OCI-LY3 (cell line): Measurements from ENCODE around the gene CYCS.

Experiments
- H2AFZ ChIP-seq: fragments of 200-600, 300-600 bp; shearing (Covaris generic); 2 replicates; pipeline ENCODE4 v1.6.0; 2014; ENCODE audit warnings: antibody characterized with exemption, low read depth, low read length
- H3K27ac ChIP-seq: fragments of 200-600, 300-600 bp; sonication (generic); 2 replicates; pipeline ENCODE4 v1.5.1; 2014; ENCODE audit warnings: mild to moderate bottlenecking, low read length, moderate library complexity, mixed read lengths
- H3K27me3 ChIP-seq: fragments of 200-600, 300-600 bp; sonication (generic); 2 replicates; pipeline ENCODE4 v1.6.1; 2014; ENCODE audit warnings: low read depth, low read length, mixed read lengths
- H3K36me3 ChIP-seq: fragments of 200-600, 300-600 bp; sonication (generic); replicated peaks from 2 replicates; pipeline ENCODE3; 2014; ENCODE audit warnings: low read depth, low read length, mixed read lengths
- H3K4me1 ChIP-seq: fragments of 300-600, 200-600 bp; sonication (generic); 2 replicates; pipeline ENCODE4 v1.6.1; 2014; ENCODE audit warnings: low read length, mixed read lengths
- H3K4me2 ChIP-seq: fragments of 200-600, 300-600 bp; sonication (generic); 2 replicates; pipeline ENCODE4 v1.6.1; 2014; ENCODE audit warnings: low read length, mixed read lengths
- H3K4me3 ChIP-seq: fragments of 300-600, 200-600 bp; sonication (generic); 2 replicates; pipeline ENCODE4 v1.5.1; 2014; ENCODE audit warnings: antibody characterized with exemption, mild to moderate bottlenecking, low read length, moderate library complexity
- H3K79me2 ChIP-seq: fragments of 300-600, 200-600 bp; shearing (Covaris generic); 2 replicates; pipeline ENCODE4 v1.6.1; 2014; ENCODE audit warnings: mild to moderate bottlenecking, low read length, mixed read lengths
- H3K9ac ChIP-seq: fragments of 300-600, 200-600 bp; shearing (Covaris generic); 2 replicates; pipeline ENCODE4 v1.6.0; 2014; ENCODE audit warnings: mild to moderate bottlenecking, low read length, moderate library complexity
- H3K9me3 ChIP-seq: fragments of 200-600, 300-600 bp; shearing (Covaris generic); 2 replicates; pipeline ENCODE4 v1.6.1; 2014; ENCODE audit warnings: low read length, mixed read lengths; ENCODE audit not compliant: insufficient read depth
- H4K20me1 ChIP-seq: fragments of 200-600, 300-600 bp; sonication (generic); 2 replicates; pipeline ENCODE4 v1.6.1; 2016; ENCODE audit warnings: low read length, mixed read lengths; ENCODE audit not compliant: insufficient read depth
- CTCF ChIP-seq: fragments of 200-600, 300-600 bp; sonication (generic); IDR thresholded peaks from 2 replicates; pipeline ENCODE4 v1.5.1; 2014; ENCODE audit warnings: antibody characterized with exemption, low read length, low read depth
- EZH2phosphoT487 ChIP-seq: fragments of 200-600 bp; shearing (Covaris generic); IDR thresholded peaks from 2 replicates; pipeline ENCODE4 v1.6.1; 2018; ENCODE audit warnings: antibody characterized with exemption, mixed run types, low read depth

CYCS gene

GRCh38 chr7:25098096-25099046, 26.7 kb downstream of the CYCS start:
- H3K36me3 ChIP-seq = no peaks in the 10 kb centered on the region
- no peaks in the 10 kb centered on the region for H4K20me1 ChIP-seq
- TF ChIP-seq EZH2phosphoT487 (no peak), CTCF (peak; percentile 86)
- no peak overlapping the region for H3K4me2 ChIP-seq
- peaks cover 9% of the 10 kb centered on the region for H3K4me1 ChIP-seq
- no peaks in the 10 kb centered on the region for H3K9me3 ChIP-seq
- no peak overlapping the region for H3K9ac ChIP-seq
- no peak overlapping the region for H2AFZ ChIP-seq
- H3K4me3 ChIP-seq = no peak overlapping the region
- H3K27ac ChIP-seq = no peak overlapping the region
- H3K27me3 ChIP-seq = peaks cover 16% of the 10 kb centered on the region; the same call in 1 of the 2 replicates
- H3K79me2 ChIP-seq = no peaks in the 10 kb centered on the region

- H3K4me1 ChIP-seq = peaks cover 13% of the 10 kb centered on the region
- no peaks in the 10 kb centered on the region for H3K9me3 ChIP-seq
- no peak overlapping the region for H3K9ac ChIP-seq
- no peak overlapping the region for H3K27ac ChIP-seq
- H3K79me2 ChIP-seq = no peaks in the 10 kb centered on the region
- no peak overlapping the region for H3K4me3 ChIP-seq
- H2AFZ ChIP-seq = no peak overlapping the region
- TF ChIP-seq EZH2phosphoT487 (no peak), CTCF (no peak)
- H3K36me3 ChIP-seq = no peaks in the 10 kb centered on the region
- no peaks in the 10 kb centered on the region for H4K20me1 ChIP-seq
- peaks cover 16% of the 10 kb centered on the region; the same call in 1 of the 2 replicates for H3K27me3 ChIP-seq
- no peak overlapping the region for H3K4me2 ChIP-seq
Observed at GRCh38 chr7:25095516-25096345, 29.3 kb downstream of the CYCS start.

GRCh38 chr7:25093268-25093826, 31.7 kb downstream of the CYCS start:
- Histone ChIP-seq H3K9ac (no peak overlapping the region), H3K4me2 (peak overlapping the region; percentile 99), H2AFZ (no peak overlapping the region), H4K20me1 (no peaks in the 10 kb centered on the region), H3K36me3 (no peaks in the 10 kb centered on the region), H3K4me1 (peaks cover 13% of the 10 kb centered on the region), H3K27ac (no peak overlapping the region), H3K9me3 (no peaks in the 10 kb centered on the region), H3K4me3 (peak overlapping the region; percentile 77), H3K27me3 (peaks cover 16% of the 10 kb centered on the region; the same call in 1 of the 2 replicates), H3K79me2 (no peaks in the 10 kb centered on the region)
- TF ChIP-seq CTCF (peak; percentile 75), EZH2phosphoT487 (no peak)
